ENCODE measurements around the gene IL13RA1.
"Not testable (repeated sequence)": the region's sequence is repeated elsewhere in the genome, so short reads cannot be mapped to it uniquely, and the experiment has no call there.

IL13RA1 gene

DNA sequence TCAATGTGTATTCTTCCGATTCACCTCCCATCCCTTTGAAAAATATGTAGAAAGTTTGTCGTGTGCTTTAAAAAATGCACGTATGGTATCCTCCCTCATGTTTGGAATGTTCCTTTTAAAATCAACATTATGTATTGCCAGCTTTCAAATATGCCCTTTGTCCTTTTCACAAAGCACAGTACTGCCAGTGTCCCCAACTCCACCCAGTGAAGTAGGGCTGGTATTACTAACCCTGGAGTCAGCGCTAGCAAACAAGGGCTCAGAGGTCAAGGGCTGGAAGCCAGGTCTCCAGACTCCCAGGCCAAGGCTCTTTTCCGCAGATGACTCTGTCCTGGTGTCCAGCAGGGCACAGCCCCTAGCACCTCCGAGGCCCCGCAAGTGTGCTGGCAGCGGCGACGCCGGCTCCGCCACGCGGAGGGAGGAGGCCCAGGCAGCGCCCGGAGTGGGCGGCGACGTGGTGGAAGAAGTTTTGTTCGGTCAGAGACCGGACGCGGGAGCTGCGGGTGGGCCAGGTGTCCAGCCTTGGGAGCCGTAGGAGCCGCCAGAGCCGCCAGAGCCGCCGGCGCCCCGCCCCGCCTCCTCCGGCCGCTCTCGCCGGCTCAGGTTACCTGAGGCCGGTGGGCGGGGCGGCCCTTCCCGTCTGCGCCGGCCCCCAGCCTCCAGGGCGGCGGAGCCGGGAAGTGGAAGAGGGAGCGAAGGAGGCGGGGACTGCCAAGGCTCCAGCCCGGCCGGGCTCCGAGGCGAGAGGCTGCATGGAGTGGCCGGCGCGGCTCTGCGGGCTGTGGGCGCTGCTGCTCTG lies at the start of gene IL13RA1:
Gene IL13RA1, plus strand, starts transcription at position 720 of the 799 bp plus-strand sequence. Its CDS starts 33 bp downstream, at position 753.
- peak; percentile 84 for DNase-seq

DNA sequence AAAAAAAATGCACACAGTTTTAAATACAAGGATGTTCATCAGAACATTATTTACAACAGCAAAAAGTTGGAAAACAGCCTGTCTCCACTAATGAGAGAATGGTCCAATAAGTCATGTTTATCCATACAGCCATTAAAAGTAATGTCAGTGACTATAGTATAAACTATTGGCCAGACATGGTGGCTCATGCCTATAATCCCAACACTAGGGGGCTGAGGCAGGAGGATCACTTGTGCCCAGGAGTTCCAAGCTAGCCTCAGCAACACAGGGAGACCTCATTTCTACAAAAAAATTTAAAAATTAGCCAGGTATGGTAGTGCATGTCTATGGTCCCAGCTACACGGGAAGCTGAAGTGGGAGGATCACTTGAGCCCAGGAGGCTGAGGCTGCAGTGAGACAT lies 48.1 kb upstream of the IL13RA1 start:
- no peak for DNase-seq

DNA sequence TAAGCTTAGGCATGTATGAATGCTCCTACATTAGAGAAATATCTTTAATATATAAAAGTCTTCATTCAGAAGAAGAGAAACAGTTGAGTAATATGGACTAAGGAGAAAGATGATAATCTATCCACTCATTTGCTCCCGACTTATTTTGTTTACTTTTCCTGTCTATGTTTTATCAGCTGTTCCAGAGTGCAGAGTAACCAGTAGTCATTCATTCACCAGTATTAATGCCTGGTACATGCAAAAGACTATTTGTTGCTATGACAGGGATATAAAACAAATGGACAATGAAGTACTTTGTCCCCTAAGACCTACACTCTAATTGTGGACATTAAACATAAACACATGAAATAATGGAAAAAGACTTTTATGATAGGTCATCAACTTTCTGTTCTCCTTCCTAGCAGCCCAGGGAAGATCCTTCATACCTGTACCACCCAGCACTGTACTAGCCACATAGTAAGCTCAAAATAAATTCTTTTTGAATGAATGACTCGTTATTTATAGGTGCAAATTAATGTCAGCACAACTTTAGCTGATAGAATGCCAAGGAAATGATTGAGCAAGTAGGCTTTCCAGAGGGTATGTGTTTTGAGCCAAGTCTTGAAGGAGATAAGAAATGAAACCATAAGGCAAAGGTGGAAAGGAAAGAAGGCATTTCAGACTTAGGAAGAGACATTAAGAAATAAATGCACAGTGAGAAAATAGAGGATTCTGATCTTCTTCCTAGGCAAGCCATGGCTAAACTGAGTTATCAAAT lies 45.0 kb upstream of the IL13RA1 start:
- no peak for DNase-seq

- DNase-seq, result no peak
Observed at GRCh38 chrX:118685393-118685792, 42.0 kb upstream of the IL13RA1 start.

- no peak for DNase-seq
Observed at GRCh38 chrX:118688935-118689334, 38.5 kb upstream of the IL13RA1 start.

DNA sequence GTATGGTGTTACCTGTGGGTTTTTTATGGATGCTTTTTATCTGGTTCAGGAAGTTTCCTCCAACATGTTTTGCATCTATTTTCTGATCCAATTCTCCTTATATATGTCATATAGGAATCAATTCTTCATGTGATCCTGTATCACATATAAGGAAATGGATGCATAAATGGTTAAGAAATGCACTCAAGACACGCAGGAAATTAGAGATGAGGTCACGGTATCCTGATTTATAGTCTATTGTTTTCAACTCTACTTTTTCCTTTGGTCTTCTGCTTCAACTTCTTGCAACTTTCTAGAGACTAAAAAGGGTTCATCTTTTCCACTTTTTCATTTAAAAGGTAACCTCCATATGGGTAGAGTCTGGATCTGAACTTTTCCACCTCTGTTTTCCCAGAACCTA lies 33.6 kb upstream of the IL13RA1 start:
- no peak for DNase-seq

GRCh38 chrX:118694638-118695037 lies 32.8 kb upstream of the IL13RA1 start:
- no peak for DNase-seq

DNA sequence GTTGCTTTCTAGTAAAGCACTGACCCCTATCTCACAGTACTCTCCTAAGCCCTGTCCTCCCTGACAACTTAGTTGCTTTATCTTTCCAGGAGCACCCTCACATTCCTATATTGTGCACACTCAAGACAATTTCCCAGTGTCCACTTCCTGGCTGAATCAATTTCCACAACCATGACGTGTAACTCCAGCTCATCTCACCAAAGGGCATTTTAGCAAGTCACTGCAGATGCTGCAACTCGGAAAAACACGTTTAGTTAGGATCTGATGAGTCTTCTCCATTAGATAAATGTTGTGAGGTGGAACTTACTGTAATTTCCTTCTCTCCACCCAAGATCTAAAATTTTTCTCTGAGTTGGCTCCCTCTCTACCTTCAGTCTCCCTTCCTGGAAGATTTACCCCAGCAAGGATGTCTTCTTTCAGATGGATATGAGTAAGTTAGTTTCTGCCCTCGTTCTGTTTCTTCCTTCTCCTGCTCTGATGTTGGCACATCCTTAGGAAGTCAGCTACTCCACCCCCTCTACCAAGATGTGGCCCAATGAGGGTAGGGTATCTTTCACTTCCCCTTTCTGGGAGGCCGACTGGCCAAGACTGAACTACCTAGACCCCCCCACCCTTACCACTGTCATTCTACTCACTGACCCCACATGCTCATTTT lies 28.8 kb upstream of the IL13RA1 start:
- DNase-seq, result no peak

GRCh38 chrX:118702741-118703140 lies 24.7 kb upstream of the IL13RA1 start:
- DNase-seq, result no peak

GRCh38 chrX:118706681-118707080 lies 20.7 kb upstream of the IL13RA1 start:
- no peak for DNase-seq

DNA sequence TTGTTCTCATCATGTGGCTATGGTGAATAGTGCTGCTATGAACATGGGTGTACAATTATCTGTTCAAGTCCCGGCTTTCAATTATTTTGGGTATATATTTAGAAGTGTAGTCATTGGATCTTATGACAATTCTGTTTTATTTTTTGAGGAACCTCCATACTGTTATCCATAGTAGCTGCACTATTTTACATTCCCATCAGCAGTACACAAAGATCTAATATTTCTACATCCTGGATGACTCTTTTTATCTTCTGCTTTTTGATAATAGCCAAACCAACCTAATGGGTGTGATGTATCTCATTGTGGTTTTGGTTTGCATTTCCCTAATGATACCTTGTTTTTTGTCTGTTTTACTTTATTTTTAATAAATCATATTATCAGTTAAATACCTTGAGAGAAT lies 12.9 kb upstream of the IL13RA1 start:
- no peak for DNase-seq

- not testable (repeated sequence) for DNase-seq
Observed at GRCh38 chrX:118715917-118716316, 11.5 kb upstream of the IL13RA1 start.

GRCh38 chrX:118716833-118717232 lies 10.6 kb upstream of the IL13RA1 start:
- not testable (repeated sequence) for DNase-seq

DNA sequence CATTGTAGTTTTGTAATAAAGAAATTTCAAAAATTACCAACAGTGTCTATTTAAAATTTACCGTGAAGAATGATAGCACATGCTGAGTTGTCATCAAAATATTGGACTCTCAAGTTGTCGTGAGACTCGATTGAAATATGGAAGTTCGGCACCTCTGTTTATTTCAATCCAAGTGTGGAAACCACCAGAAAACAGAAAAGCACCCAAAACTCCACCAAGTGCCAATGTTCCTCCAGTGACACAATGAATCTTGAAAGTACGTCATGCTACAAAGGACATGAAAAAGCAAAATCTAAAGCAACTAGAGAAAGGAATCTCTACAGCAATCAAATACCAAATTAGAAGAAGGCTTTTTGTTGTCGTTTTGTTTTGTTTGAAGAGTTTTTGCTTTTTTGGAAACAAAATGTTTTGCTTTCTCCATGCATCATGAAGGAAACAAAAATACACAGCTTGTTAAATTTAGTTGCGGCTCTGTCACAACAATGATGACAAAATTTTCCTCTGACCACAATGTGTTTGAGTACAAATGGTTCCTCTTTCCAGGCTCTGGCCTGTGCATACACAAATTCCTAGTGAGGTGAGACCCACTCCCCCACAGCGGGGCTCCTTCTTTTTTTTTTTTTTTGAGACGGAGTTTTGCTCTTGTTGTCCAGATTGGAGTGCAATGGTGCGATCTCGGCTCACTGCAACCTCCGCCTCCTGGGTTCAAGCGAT lies 9.6 kb upstream of the IL13RA1 start:
- no peak for DNase-seq

GRCh38 chrX:118718737-118719136 lies 8.7 kb upstream of the IL13RA1 start:
- no peak for DNase-seq

- no peak for DNase-seq
Observed at GRCh38 chrX:118720058-118720707, 7.2 kb upstream of the IL13RA1 start.

GRCh38 chrX:118723376-118723775 lies 4.0 kb upstream of the IL13RA1 start:
- no peak for DNase-seq

GRCh38 chrX:118724365-118724764 lies 3.0 kb upstream of the IL13RA1 start:
- DNase-seq, result no peak

GRCh38 chrX:118724775-118725174 lies 2.6 kb upstream of the IL13RA1 start:
- DNase-seq, result no peak

DNA sequence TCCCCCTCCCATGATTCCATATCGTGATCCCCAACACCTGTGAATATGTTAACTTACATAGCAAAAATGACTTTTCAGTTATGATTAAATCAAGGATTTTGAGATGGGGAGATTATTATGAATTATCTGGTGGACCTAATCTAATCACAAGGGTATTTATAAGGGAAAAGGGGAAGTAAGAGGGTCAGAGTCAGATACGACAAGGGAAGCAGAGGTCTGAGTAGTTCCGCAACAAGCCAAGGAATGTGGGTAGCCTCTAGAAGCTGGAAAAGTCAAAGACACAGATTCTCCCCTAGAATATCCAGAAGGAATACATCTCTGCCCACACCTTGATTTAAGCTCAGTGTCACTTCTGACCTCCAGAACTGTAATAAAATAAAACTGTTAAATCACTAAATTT lies 1.0 kb upstream of the IL13RA1 start:
- DNase-seq, result no peak

DNA sequence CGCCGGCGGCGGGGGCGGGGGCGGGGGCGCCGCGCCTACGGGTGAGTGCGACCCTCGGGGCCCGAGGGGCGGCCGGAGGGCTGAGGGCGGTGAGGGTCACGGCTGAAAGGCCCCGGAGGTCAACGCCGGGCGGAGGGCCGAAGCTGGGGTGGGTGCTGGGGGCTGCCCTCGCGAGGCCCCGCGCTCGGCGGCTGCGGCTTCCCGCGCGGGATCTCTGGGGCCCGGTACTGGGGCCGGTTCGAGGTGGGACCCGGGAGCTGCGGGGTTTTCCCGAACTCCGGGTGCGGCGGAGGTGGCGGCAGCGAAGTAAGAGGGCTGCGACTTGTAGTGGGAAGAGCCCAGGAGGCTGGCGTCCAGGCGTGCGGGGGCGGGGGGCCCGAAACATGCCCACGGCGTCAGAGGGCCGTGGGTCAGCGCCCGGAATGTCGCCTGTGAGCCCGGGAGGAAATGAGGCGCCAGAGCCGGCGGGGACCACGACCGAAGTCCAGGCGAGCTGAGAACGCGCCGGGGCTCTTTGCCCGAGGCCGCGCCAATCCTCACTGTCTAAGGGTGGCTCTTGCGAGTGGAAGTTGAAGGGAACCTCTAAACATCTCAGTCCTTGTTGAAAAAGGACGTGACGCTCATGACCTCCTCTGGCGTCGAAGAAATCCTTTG lies 407 bp downstream of the IL13RA1 start:
- peak; percentile 61 for DNase-seq
